AG04450 (cell line): ENCODE results near the gene SEC16A. TPM values are rescaled to one million over a fixed set of nuclear protein-coding genes. Genes with fewer than 3 reads are reported as not detected.
"Not testable (repeated sequence)": the region's sequence is repeated elsewhere in the genome, so short reads cannot be mapped to it uniquely, and the experiment has no call there.

ENCODE experiments used
- CTCF ChIA-PET: fragments of 300-600, 350-600 bp; formaldehyde crosslinking; extraction: SDS; loops from one replicate; lab custom pipeline; 2022; ENCODE audit warnings: antibody characterized with exemption, inconsistent platforms; lab: Charles Lee
- POLR2A ChIA-PET: fragments of 350-600 bp; formaldehyde crosslinking; extraction: SDS; loops from one replicate; lab custom pipeline; 2021; ENCODE audit warnings: antibody characterized with exemption, inconsistent platforms; lab: Yijun Ruan, JAX
- DNase-seq: peaks from one replicate; pipeline ENCODE4 v3.0.0-alpha.2; 2011; ENCODE audit warnings: low read depth, low spot score
- H3K27ac ChIP-seq: one replicate; pipeline ENCODE4 v1.5.1; 2012; ENCODE audit warnings: low read depth, low read length, control low read depth
- H3K27me3 ChIP-seq: one replicate; pipeline ENCODE4 v1.6.0; 2012; ENCODE audit warnings: low read length; ENCODE audit not compliant: control insufficient read depth, insufficient read depth
- H3K4me3 ChIP-seq: 2 replicates; pipeline ENCODE4 v1.5.1; 2011; ENCODE audit warnings: mild to moderate bottlenecking, low read depth, low read length, control low read depth
- H3K9me3 ChIP-seq: 2 replicates; pipeline ENCODE4 v1.5.1; 2012; ENCODE audit warnings: low read length; ENCODE audit not compliant: control insufficient read depth, insufficient read depth
- CTCF ChIP-seq: IDR thresholded peaks from 2 replicates; pipeline ENCODE4 v1.5.1; 2011; ENCODE audit warnings: low read depth, low read length, control low read depth, inconsistent platforms
- polyA plus RNA-seq: library from polyadenylated mRNA; depleted of rRNA; stranded (reverse); fragments of >200 nt; gene quantifications from 2 replicates; pipeline ENCODE4 v1.2.3, GENCODE V29; 2011

Gene SEC16A
- polyA plus RNA-seq, 1 experiment: 23.2 TPM

GRCh38 chr9:136409557-136410455 lies 73.0 kb downstream of the SEC16A start:
- TF ChIP-seq CTCF: no peak
- peak overlapping the region; percentile 95 for H3K4me3 ChIP-seq
- ChIA-PET POLR2A (interaction anchor here (0.7 to 1.5 kb wide), 4 partner anchors 8 to 83 kb away, joined by 4 to 5 read pairs (median 4); partner anchors contain the start of genes DNLZ and GPSM1), CTCF (interaction anchor here (1.1 to 1.4 kb wide), 3 partner anchors 9 to 98 kb away, joined by 3 to 6 read pairs (median 6); no protein-coding TSS in a partner anchor)
- H3K27ac ChIP-seq: peak overlapping the region; percentile 31
- no peak for DNase-seq
- H3K9me3 ChIP-seq: peaks cover 4% of the 10 kb centered on the region; the same call in 1 of the 2 replicates
- H3K27me3 ChIP-seq: no peaks in the 10 kb centered on the region

DNA sequence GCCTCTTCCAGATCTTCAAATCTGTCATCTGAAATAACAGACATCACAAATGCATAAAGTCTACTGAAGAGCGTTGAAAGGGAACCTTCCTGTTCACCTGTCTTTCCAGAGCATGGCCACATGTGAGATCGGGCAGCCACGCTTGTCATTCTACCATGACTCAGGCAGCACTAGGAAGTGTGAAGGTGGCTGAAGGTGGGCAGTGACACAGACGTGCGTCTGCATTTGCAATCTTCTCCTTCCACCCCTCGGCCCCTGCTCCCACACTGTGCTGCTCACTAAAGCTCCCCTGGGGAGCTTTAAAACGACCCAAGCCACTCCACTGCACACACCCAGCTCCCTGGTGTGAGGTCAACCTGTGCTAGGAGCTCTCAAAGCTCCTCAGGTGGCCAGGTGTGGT lies 74.9 kb downstream of the SEC16A start:
- peaks cover 4% of the 10 kb centered on the region; the same call in 1 of the 2 replicates for H3K9me3 ChIP-seq
- ChIA-PET POLR2A (no interaction called here), CTCF (no interaction called here)
- H3K27me3 ChIP-seq: no peaks in the 10 kb centered on the region
- DNase-seq: no peak
- TF ChIP-seq CTCF: no peak
- no peak overlapping the region for H3K27ac ChIP-seq
- H3K4me3 ChIP-seq: no peak overlapping the region

DNA sequence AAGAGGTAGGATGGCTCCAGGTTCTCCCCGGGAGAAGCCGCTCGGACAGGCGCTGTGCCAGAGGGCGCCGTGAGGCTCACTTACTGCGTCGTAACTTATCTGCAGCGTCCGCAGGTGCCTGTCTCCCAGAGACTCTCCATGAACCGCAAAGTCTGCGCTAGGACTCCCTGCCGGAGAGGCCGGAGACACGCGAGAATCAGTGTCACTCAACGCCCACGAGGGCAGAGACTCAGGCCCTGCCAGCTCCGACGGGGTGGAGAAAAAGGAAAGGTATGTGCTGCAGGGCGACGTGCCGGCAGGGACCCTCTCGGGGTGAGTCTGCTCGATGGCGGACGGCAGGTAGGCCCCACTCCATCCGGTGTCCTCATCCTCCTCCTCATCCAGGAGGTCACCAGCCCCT lies 75.8 kb downstream of the SEC16A start:
- DNase-seq, H3K9me3 ChIP-seq, H3K27me3 ChIP-seq, H3K27ac ChIP-seq, H3K4me3 ChIP-seq, POLR2A ChIA-PET, CTCF ChIA-PET: not testable (repeated sequence)

DNA sequence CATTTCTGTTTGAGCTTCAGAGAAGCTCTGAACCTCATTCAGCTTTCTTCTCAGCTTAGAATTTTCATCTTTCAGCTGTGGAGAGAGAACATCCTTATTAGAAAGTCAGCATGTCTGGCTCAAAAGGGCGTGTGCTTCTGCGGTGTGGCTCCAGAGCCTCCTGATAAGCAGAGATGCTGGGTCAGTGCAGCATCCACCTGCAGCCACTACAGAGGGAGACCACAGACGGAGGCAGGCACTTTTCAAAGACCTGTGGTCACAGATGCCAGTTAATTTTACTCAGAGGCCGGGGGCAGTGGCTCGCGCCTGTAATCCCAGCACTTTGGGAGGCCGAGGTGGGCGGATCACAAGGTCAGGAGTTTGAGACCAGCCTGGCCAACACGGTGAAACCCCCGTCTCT lies 76.9 kb downstream of the SEC16A start:
- CTCF ChIA-PET: interaction anchor here (0.6 kb wide), 1 partner anchor 94 kb away, joined by 3 read pairs; no protein-coding TSS in a partner anchor
- POLR2A ChIA-PET: not testable (repeated sequence)

DNA sequence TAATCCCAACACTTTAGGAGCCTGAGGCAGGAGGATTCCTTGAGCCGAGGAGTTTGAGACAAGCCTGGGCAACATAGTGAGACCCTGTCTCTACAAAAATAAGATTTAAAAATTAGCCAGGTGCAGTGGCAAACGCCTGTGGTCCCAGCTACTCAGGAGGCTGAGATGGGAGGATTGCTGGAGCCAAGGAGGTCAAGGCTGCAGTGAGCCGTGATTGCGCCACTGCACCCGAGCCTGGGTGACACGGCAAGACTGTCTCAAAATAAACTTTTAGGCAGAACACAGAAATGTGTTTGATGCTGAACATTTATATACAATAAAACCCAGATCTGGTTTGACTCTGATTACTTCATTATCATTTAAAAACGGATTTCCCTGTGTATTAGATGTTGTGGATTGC lies 77.4 kb downstream of the SEC16A start:
- DNase-seq: no peak
- CTCF ChIA-PET: interaction anchor here (0.6 kb wide), 1 partner anchor 93 kb away, joined by 3 read pairs; no protein-coding TSS in a partner anchor
- POLR2A ChIA-PET: no interaction called here

More for the DNA sequence above, 76.9 kb downstream of the SEC16A start:
- H3K27ac ChIP-seq, H3K9me3 ChIP-seq, H3K4me3 ChIP-seq, DNase-seq, H3K27me3 ChIP-seq: not testable (repeated sequence)

More for the DNA sequence above, 77.4 kb downstream of the SEC16A start:
- no peak overlapping the region for H3K27ac ChIP-seq
- TF ChIP-seq CTCF: no peak
- no peaks in the 10 kb centered on the region for H3K27me3 ChIP-seq
- H3K4me3 ChIP-seq: no peak overlapping the region
- H3K9me3 ChIP-seq: no peaks in the 10 kb centered on the region; the same call in 1 of the 2 replicates
